Transverse colon (tissue), 4 donors: ENCODE results near the gene GRM4. TPM values are rescaled to one million over a fixed set of nuclear protein-coding genes. Genes with fewer than 3 reads are reported as not detected.

ENCODE experiments used
- DNase-seq: peaks from one replicate; pipeline ENCODE4 v3.0.0-alpha.2; 2019
- H3K27ac ChIP-seq, 4 donors: fragments of 200-600 bp; sonication (generic); 2 replicates each; pipeline ENCODE4 v1.5.1; 2016 to 2018; ENCODE audit warnings: inconsistent platforms in 4 of 4
- H3K27me3 ChIP-seq: fragments of 200-600 bp; sonication (generic); 2 replicates; pipeline ENCODE4 v1.5.1; 2017; ENCODE audit warnings: inconsistent platforms
- H3K36me3 ChIP-seq, 4 donors: fragments of 200-600 bp; sonication (generic); 2 replicates each; pipeline ENCODE4 v1.5.1; 2017 to 2019; ENCODE audit warnings: inconsistent platforms in 4 of 4
- H3K4me1 ChIP-seq, 4 donors: fragments of 200-600 bp; sonication (generic); 2 replicates each; pipeline ENCODE4 v1.5.1; 2017 to 2020; ENCODE audit warnings: inconsistent platforms in 4 of 4
- H3K4me3 ChIP-seq, 4 donors: fragments of 200-600 bp; sonication (generic); 1 replicate in 1 of 4; 2 replicates in 3 of 4; pipeline versions ENCODE4 v1.5.1 to v1.6.1; 2017 to 2019; ENCODE audit warnings: inconsistent platforms in 4 of 4
- H3K9me3 ChIP-seq, 2 donors: fragments of 200-600 bp; sonication (generic); 2 replicates each; pipeline ENCODE4 v1.5.1; 2017 to 2019; ENCODE audit warnings: inconsistent platforms in 2 of 2
- CTCF ChIP-seq, 5 experiments: fragments of 200-600 bp in 3 of 5; fragments of 450-650 bp in 2 of 5; sonication (generic) in 3 of 5; IDR thresholded peaks; 1 replicate in 2 of 5; 2 replicates in 3 of 5; pipeline ENCODE4 v1.5.1; 2016 to 2017; ENCODE audit warnings: antibody characterized with exemption in 5 of 5, inconsistent platforms in 3 of 5, mild to moderate bottlenecking in 2 of 5, moderate library complexity in 1 of 5
- EP300 ChIP-seq: sonication (generic); formaldehyde crosslinking; IDR thresholded peaks from one replicate; pipeline ENCODE4 v1.6.1; 2017; ENCODE audit warnings: antibody characterized with exemption, low read depth
- POLR2A ChIP-seq: fragments of 450-650 bp; IDR thresholded peaks from one replicate; pipeline ENCODE4 v1.6.1; 2016; ENCODE audit warnings: antibody characterized with exemption, mild to moderate bottlenecking, moderate library complexity
- POLR2AphosphoS5 ChIP-seq, 3 donors: sonication (generic); formaldehyde crosslinking; IDR thresholded peaks; one replicate each; pipeline ENCODE4 v1.6.1; 2016; ENCODE audit warnings: antibody characterized with exemption in 3 of 3
- WGBS, 2 donors: methylation state at CpG; one replicate each; pipeline ENCODE4 v1.1.5; 2018; ENCODE audit warnings: low coverage in 1 of 2; 5-methylcytosine and 5-hydroxymethylcytosine counted together
- in situ Hi-C, 4 donors: fragments of 200-750 bp; cut with MboI; loops; one replicate each; pipeline versions ENCODE4 v1.15.0 to v1.15.1; 2017; ENCODE audit warnings: low sequenced_read_pairs in 3 of 4, low pct_ligation_motif_present in 1 of 4, low pct_unique_long_range_greater_than_20kb in 1 of 4
- intact Hi-C: fragments of 100-400 bp; cut with DNase I; formaldehyde crosslinking; loops from one replicate; pipeline ENCODE4 v1.15.1; 2023; ENCODE audit warnings: low total_unique reads
- total RNA-seq, 4 donors: library from RNA; depleted of rRNA; stranded (reverse); fragments of >200 nt; gene quantifications; one replicate each; pipeline ENCODE4 v1.1.0, GENCODE V29; 2016

GRM4 gene
- total RNA-seq, 4 donors from 2014 or later: not detected

GRCh38 chr6:34152806-34153520, 7.1 kb upstream of the GRM4 start:
- Histone ChIP-seq H3K36me3 (no peaks in the 10 kb centered on the region), H3K4me3 (no peak overlapping the region), H3K4me1 (peaks cover 3 to 7% (median 6%) of the 10 kb centered on the region in 4 donors), H3K9me3 (no peaks in the 10 kb centered on the region), H3K27ac (no peak overlapping the region), H3K27me3 (peaks cover 80% of the 10 kb centered on the region)
- intact Hi-C loops: loop anchor here (2.0 to 10.0 kb wide), 4 partner anchors 96 to 566 kb away; partner anchors contain the start of gene IP6K3
- 80% methylated on average over 8 of the region's 10 CpGs; no CpG with 5 or more reads in 1 of the 2 donors for WGBS, 2 donors
- DNase-seq: no peak
- in situ Hi-C loops: loop anchor here in 3 of 4 donors (10.0 to 25.0 kb wide), 4 partner anchors 98 to 391 kb away; no protein-coding TSS in a partner anchor
- no peak for TF ChIP-seq POLR2A
- no peak for TF ChIP-seq POLR2AphosphoS5 (IDR thresholded peaks at IDR 0.05)
- TF ChIP-seq CTCF (IDR thresholded peaks at IDR 0.05): no peak
- TF ChIP-seq EP300: no peak

- in situ Hi-C loops: loop anchor here in 3 of 4 donors (10.0 to 25.0 kb wide), 4 partner anchors 97 to 390 kb away; no protein-coding TSS in a partner anchor
- peaks cover 83% of the 10 kb centered on the region for H3K27me3 ChIP-seq
- no peak overlapping the region for H3K27ac ChIP-seq
- no peak for DNase-seq
- intact Hi-C loops: loop anchor here (2.0 to 10.0 kb wide), 4 partner anchors 95 to 565 kb away; partner anchors contain the start of gene IP6K3
- H3K4me3 ChIP-seq: no peak overlapping the region
- no peaks in the 10 kb centered on the region for H3K36me3 ChIP-seq
- H3K9me3 ChIP-seq: no peaks in the 10 kb centered on the region
- peaks cover 3 to 7% (median 6%) of the 10 kb centered on the region in 4 donors for H3K4me1 ChIP-seq
- WGBS, 2 donors: 71% methylated on average over 9 of the region's 9 CpGs; no CpG with 5 or more reads in 1 of the 2 donors
- TF ChIP-seq POLR2AphosphoS5 (IDR thresholded peaks at IDR 0.05): no peak
- TF ChIP-seq CTCF (IDR thresholded peaks at IDR 0.05): no peak
- no peak for TF ChIP-seq POLR2A
Observed at GRCh38 chr6:34152042-34152524, 6.2 kb upstream of the GRM4 start.

DNA sequence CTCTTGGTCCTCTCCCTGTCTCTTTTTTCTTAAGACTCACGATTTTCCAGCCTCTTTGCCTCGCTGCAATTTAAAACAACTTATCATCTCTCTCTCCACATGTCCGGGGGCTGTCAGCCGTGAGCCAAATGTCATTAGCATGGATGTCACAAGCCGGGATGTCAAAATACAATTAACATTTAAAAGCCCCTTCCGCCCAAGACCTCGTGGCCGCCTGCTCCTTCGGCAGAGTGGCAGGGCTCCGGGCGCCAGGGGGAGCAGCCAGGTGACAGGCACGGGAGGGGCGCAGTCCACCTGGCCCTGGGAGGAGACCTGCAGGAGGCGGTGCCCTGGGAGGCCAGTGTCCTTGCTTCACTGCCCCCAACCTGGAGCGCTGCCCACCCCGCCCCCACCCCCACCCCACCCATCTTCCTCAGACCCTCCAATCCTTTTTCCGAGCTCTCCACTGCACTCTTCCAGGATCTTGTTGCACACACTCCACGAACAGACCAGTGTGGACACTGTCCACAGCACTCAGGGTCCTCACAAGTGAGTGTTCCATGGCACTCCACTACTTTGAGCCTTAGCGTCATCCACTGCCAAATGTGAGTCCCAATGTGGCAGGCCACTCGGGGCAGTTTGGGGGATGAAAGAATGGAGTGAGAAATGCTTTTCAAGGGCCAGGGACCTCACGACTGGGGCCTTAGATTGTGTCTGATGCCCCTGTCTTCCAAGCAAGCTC, 5.6 kb upstream of the GRM4 start:
- in situ Hi-C loops (loop anchor here in 3 of 4 donors (10.0 to 25.0 kb wide), 4 partner anchors 97 to 389 kb away; no protein-coding TSS in a partner anchor), intact Hi-C loops (loop anchor here (2.0 to 10.0 kb wide), 4 partner anchors 94 to 564 kb away; partner anchors contain the start of gene IP6K3)
- Histone ChIP-seq H3K27ac (no peak overlapping the region), H3K27me3 (peaks cover 89% of the 10 kb centered on the region), H3K4me1 (peaks cover 3 to 7% (median 6%) of the 10 kb centered on the region in 4 donors), H3K36me3 (no peaks in the 10 kb centered on the region), H3K4me3 (no peak overlapping the region), H3K9me3 (no peaks in the 10 kb centered on the region)
- no peak for TF ChIP-seq EP300
- DNase-seq: no peak
- 20 to 25% methylated on average over 5 to 18 of the region's 21 CpGs for WGBS, 2 donors

DNA sequence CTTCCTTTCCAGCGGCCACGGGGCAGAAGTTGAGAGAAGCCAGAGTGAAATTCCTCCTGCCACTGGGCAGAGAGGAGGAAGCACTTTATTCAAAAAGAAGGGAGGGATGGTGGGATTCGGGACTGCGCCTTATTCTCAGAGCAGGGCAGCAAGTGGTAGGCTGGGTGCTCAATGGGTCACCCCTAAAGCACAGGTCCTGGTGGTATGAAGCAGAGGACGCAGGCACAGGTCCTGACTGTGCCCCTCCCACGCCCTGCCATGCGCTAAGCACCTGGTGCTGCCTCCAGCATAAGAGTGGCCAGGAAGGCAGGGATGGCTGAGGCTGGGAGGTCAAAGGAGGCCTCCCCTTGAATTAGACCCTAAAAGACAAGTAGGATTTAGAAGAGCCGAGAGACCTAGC, 4.9 kb upstream of the GRM4 start:
- intact Hi-C loops: loop anchor here (5.0 to 10.0 kb wide), 3 partner anchors 93 to 563 kb away; partner anchors contain the start of gene IP6K3
- H3K36me3 ChIP-seq: no peaks in the 10 kb centered on the region
- H3K9me3 ChIP-seq: no peaks in the 10 kb centered on the region
- TF ChIP-seq EP300 (no peak), CTCF (IDR thresholded peaks at IDR 0.05) (no peak)
- in situ Hi-C loops: loop anchor here in 3 of 4 donors (10.0 to 25.0 kb wide), 4 partner anchors 96 to 388 kb away; no protein-coding TSS in a partner anchor
- peaks cover 3 to 8% (median 6%) of the 10 kb centered on the region in 4 donors for H3K4me1 ChIP-seq
- H3K27me3 ChIP-seq: peaks cover 90% of the 10 kb centered on the region
- H3K4me3 ChIP-seq: no peak overlapping the region
- H3K27ac ChIP-seq: no peak overlapping the region
- WGBS, 2 donors: 28 to 48% methylated on average over 4 to 8 of the region's 8 CpGs
- DNase-seq: no peak
